GM19372 (cell line): ENCODE measurements around the gene SLC12A3.
"Not testable (repeated sequence)": the region's sequence is repeated elsewhere in the genome, so short reads cannot be mapped to it uniquely, and the experiment has no call there.

ENCODE experiments used
- ATAC-seq: cut with Tn5 transposase; IDR thresholded peaks from one replicate; pipeline ENCODE4 v1.9.1; 2021; ENCODE audit warnings: mild to moderate bottlenecking, low read depth, moderate library complexity; ENCODE audit not compliant: unreplicated experiment

SLC12A3 gene

DNA sequence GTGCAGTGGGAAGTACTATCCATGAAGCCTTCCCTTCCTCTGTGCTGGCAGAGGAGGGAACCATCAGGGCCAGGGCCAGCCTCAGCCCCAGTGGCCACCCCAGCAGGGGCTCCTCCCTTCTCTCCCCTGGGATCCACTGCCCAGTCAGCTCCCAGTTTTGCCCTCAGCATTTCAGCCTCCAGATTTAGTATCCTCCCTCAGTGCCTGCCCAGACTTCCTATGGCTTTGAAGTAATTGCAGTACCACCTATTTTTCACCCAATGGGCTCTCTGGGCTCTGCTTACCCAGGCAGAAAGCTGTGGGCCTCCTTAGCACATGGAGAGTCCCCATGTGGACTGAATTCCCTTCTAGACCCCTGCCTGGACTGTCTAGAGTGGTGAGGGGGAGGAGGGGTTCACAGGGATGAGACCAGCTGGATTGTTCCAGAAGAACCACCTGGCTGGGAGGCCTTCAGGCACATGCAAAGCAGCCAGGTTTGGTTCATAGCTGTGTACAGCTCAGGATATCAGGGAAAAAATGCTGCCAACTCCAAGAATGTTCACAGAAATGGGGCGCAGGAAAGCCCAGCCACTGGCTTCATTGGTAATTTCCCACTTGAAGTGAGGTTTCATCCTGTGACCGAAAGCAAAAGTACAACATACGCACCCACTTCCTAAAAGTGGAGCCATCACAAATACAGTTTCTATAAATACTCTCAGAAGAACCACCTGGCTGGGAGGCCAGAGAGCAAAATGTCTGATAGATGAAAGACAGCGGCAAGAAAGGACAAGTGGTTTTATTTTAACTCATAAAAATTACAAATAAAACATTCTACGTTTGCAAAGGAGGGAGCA, 51.8 kb downstream of the SLC12A3 start:
- peak; percentile 72 for ATAC-seq

DNA sequence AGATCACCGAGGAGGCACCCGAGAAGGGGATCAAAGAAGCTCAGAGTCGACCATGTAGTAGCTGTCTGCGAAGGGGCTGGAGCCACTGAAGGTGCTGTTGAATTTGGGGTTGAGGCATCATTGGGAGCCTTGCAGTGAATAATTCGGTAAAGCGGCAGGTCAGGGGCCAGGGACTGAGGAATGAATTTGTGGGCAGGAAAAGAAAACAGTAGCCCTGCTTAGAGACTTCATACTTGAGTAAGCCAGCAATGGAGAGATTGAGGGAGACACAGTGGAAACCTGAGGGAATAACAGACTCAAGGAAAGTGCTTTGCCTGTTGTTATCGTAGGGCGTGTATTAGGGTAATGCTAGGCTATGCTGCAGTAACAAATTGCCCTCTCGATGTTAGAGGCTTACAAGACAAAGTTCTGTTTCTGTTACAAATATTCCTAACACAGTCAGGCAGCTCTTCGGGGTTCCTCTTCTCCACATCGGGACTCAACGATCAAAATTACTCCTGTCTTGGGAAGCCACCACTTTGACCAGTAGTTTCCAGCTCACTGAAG, 53.5 kb downstream of the SLC12A3 start:
- no peak for ATAC-seq

DNA sequence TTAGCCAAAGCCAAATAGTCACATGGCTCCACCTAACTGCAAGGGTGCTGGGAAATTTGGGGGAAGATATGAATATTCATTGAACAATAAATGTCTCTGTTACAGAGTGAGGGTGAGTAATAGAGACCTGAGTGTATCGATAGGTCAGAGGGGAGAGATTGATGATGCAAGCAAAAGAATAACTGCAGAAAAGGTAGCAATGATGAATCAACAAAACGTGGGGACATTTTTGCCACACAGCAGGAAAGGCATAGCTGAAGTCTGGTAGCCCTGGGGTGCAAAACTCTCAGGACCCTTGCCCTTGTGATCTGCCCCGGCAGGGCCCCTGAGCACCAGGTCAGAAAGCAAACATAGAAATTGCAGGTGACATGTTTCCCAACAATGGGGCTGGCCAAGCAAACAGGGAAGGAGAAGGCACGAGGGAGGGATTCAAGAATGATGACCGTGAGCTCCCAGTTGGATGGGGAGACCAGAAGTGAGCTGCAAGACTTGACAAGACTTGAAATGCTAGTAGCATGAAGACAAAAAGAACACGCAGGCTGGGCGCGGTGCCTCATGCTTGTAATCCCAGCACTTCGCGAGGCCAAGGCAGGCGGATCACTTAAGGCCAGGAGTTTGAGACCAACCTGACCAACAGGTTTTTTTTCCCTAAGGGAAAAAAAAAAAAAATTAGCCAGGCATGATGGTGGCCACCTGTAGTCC, 54.2 kb downstream of the SLC12A3 start:
- no peak for ATAC-seq

DNA sequence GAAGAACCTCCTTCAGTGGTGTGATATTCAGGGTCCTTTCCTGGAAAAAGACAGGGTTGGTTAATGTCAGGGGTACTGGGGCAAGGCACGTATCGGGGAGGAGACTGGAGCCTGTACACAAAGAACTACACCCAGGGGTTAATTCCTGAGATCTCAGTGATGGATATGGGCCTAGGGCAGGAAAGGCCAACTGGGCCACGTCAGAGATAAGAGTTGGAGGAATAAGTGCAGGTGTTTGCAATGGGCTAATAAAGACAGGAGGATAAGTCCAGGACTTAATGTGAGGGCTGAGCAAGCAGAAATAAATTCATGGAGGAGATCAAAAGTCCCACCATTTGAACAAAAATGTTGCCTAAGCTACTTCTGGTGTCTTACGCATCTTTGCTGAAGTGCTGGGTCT, 56.6 kb downstream of the SLC12A3 start:
- no peak for ATAC-seq

DNA sequence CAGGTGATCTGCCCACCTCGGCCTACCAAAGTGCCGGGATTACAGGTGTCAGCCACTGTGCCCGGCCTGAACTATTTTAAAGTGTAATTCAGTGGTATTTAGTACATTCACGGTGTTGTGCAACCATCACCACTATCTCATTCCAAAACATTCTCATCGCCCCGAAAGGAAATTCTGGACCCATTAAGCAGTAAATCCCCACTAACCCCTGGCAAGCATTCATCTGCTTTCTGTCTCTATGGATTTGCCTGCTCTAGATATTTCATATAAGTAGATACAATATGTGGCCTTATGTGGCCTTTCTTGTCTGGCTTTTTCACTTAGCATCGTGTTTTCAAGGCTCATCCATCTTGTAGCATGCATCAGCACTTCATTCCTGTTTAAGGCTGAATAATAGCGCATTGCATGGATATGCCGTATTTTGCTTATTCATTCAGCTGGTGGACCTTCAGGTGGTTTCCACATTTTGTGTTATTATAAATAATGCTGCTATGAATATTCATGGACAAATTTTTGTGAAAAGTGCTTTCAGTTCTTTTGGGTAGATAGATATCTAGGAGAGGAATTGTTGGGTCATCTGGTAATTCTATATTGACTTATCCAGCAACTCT, 58.6 kb downstream of the SLC12A3 start:
- no peak for ATAC-seq

DNA sequence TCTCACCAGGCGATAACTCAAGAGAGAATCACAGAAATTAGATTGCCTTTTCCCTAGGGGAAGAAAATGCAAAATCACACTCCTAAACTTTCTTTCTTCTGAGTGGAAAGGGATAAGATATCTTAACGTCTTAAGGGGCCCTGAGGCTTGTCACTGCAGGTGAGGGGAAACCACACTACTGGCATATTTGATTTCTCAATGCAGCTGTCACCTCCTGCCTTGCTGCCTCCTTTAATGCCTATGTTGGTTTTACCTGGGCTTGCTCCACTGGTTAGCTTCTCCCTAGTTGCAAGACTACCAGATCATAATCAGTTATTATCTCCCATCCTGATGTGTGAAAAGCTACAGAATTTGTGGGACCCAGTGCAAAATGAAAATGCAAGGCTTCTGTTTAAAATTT, 62.5 kb downstream of the SLC12A3 start:
- no peak for ATAC-seq

DNA sequence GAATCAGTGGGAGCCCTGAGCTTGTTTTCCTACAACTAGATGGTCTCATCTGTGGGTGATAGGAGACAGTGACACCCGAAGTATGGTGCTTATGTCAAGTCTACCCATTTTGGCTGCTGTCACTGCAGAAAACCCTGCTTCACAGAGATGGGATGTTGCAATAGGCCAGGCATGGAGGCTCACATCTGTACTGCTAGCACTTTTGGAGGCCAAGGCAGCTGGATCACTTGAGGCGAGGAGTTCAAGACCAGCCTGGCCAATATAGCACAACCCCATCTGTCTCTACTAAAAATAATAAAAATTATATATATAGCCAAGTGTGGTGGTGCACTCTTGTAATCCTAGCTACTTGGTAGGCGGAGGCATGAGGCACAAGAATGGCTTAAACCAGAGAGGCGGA, 64.6 kb downstream of the SLC12A3 start:
- no peak for ATAC-seq

DNA sequence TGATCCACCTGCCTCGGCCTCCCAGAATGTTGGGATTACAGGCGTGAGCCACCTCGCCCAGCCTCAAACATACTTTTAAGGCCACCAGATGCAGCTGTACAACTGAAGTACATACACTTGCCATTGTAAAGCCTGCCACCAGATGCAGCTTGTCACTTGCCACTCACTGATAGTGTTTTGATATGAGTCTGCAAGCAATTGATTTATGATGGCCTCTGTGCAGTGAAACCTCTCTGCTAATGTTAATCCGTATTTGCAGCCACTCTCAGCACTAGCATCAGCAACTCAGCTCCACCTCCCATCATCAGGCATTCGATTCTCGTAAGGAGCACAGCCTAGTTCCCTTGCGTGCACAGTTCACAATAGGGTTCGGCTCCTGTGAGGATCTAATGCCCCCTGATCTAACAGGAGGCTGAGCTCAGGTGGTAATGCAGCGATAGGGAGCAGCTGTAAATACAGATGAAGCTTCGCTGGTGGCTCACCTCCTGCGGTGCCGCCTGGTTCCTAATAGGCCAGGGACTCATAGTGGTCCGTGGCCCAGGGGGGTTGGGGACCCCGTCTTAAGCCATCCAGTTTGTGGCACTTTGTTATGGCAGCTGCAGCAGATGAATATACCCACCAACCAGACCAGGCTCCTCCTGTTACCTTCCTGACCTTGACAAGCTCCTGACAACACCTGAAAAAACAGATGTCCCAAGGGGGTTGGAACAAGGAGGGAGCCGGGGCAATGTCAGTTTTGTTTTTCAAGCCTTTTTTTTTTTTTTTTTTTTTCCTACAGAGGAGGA, 65.7 kb downstream of the SLC12A3 start:
- ATAC-seq: no peak

DNA sequence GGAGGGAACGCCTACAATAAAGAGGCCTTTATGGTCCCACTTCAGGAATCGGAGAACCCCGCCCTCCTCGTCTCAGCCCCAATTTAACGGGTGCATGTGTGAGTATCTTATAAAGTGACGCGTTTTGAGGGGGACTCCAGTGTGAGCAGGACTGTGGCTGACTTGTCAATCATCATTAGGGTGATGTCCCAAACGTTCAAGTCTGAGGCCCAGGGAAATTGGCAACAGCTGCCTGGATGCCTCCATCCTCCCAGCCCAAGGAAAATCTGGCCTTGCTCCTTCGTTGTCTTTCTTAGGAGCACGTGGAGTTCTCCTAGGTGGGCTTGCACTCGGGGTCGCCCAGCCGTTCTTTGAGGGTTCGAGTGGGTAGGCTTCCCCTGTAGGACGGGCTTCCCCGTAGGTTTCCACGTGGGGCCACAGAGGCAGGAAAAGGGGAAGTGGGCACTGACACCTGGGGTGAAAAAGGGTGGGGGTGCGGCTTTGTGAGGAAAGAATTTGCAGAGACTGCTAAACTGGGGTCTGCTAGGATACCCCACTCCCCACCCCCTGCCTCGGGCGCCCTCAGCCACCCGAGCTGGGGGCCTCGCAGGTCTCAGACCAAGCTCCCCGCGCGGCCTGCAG, 66.4 kb downstream of the SLC12A3 start:
- peak; percentile 21 for ATAC-seq

DNA sequence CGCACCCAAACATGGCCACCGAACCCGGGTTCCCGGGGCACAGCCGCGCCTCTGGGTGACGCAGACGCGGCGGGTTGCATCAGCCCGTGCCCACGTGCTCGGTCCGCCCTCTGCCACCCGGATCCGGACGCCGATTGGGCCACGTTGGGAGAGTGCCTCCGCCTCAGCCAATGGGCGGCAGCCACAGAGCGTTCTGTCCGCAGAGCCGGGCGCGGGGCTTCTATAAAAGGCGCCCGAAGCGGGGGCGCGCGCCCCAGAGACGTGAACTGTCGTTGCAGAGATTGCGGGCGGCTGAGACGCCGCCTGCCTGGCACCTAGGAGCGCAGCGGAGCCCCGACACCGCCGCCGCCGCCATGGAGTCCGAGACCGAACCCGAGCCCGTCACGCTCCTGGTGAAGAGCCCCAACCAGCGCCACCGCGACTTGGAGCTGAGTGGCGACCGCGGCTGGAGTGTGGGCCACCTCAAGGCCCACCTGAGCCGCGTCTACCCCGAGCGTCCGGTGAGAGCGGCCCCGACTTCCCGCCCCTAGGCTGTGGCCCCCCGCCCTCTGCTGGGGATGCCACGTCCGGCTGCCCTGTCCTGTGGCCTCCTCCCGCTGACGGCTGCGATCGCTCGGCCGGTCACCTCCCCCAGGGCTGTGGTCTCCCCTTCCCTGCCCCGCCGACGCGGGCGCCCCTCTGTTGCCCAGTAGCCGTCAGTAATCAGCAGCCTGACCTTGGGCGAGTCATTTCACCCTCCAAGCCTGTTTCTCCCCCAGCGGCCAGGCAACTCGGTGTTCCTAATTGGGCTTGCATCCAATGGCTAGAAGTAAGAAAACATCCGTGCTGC, 67.1 kb downstream of the SLC12A3 start, which contains the start of gene HERPUD1:
HERPUD1 (plus strand) TSS at position 251 of the 829 bp plus-strand sequence; CDS start at position 354, 103 bp downstream.
- peak; percentile 86 for ATAC-seq

DNA sequence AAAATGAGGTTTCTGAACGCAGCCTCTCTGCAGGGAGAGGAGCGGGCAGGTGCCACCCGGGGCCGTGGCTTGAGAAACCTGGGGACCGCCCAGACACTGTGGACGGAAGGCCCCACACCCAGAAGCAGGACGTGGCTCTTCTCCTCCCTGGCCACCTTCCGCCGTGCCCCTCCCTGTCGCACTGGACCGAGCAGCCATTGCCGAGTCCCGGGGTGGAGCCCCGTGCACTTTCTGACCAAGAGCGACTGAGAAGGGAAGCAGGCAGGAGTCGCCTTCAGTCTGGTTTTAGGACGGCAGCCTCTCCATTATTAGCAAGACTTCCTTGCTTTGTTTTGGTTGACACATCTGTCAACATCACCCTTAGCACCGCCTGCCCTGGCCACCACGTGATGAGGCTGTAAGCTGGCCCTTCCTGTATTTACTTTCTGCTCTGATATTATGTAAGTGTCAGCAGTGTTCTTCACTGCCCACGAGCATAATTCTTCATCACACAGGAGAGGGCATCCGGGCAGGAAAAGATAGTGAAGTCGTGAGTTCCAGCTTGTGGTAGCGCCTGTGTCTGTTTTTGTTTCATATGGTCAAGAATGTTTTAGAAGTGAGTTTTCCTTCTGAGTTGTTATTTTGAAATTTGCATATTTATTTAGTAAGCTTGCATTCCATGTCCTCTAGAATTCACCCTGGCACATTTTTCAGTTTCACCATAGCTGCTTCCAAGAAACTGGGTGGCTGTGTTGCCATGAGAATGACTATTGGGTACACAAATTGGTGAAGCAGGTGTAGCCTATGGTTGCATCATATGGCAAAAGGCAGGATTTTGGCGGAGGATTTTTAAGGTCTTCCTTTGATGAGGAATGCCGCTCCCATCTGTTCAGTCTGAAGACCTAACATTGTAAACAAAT, 68.0 kb downstream of the SLC12A3 start:
- ATAC-seq: peak; percentile 5

DNA sequence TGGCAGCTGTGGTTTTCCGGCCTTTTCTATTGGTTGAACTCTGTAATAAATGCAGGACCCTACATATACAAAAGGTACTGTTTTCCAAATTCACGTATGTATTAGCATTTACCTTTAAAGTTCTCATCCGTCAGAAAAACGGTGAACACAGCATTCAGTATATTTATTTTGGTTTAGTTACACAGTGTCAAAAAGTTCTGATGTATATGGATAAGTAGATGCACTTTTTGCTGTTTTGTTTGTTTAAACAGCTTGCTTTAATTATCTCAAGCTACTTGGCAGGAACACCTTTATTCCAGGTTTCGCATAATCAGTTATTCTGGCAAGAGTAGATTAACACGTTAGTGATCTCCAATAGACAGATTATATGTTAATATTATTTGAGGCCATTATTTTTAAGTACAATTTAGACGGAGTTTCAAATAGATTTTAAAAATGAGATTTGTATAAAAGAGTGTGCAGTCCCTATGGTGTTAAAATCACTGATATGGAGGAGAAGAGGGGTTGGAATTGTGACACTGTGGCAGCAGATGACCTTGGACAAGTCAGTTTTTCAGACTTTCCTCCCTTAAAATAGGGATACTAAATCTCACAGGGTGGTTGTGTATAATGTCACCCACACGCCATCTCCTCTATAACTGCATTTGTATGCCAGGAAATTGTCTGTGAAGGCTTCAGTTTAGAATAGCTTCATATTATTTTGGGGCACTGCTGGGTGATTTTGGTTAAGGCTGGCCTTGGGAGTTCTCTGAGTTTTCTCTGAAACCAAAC, 69.0 kb downstream of the SLC12A3 start:
- ATAC-seq: no peak

DNA sequence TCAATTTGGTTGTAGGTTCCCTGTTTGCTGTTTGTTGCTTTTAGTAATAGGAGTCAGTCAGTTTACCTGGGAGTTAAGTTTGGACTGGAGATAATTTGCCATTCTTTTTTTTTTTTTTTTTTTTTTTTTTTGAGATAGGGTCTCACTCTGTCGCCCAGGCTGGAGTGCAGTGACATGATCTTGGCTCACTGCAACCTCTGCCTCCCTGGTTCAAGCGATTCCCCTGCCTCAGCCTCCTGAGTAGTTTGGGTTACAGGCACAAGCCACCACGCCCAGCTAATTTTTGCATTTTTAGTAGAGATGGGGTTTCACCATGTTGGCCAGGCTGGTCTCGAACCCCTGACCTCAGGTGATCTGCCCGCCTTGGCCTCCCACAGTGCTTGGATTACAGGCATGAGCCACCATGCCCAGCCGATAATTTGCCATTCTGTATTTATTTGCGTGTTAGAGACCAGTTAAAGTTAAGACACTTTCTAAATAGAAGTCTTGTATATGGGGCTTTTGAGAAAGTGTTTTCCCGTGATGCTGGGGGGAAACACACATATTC, 69.7 kb downstream of the SLC12A3 start:
- ATAC-seq: not testable (repeated sequence)

DNA sequence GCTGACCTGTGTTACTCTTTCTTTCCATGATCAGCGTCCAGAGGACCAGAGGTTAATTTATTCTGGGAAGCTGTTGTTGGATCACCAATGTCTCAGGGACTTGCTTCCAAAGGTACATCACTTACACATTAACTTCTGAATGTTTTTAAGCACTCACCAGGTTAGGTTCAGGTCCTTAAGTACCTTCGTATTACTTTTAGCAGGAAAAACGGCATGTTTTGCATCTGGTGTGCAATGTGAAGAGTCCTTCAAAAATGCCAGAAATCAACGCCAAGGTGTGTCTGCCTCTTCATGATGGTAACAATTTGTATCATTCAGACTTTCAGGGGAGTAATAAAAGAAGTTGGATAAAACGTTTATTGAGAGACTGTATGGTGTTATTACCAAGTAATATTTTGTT, 70.2 kb downstream of the SLC12A3 start:
- ATAC-seq: no peak

DNA sequence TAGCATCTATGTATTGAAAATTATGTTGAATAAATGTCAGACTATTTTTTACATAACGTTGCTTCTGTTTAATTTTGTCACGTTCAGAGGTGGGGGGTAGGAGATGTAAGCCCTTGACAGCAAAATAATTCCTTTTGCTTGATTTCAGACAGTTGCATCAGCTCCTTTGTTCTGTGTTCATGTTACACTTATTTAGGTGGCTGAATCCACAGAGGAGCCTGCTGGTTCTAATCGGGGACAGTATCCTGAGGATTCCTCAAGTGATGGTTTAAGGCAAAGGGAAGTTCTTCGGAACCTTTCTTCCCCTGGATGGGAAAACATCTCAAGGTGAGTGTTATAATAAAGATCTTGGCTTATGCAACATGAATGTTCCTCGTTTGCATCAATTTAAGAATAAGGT, 71.5 kb downstream of the SLC12A3 start:
- no peak for ATAC-seq

DNA sequence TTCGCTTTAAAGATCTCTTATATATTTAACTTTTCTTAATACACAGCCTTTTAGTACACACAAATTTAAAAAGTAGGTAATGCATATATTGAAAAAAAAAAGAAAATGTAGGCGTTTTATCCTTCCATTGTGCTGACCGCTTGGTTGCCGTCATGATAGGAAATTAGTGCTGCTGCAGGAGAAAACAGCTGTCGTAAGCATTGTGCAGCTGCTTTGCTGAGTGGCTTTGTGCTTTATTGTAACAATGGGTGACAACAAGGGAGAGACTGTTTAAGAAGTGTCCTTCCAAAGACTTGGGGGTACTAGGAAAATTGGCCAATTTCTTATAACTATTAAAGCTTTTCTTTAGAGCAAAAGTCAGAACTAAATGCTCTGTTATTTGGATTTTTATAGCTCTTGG, 71.9 kb downstream of the SLC12A3 start:
- no peak for ATAC-seq
